Transverse colon (tissue), 4 donors: ENCODE data around the gene NFIC. TPM values are rescaled to one million over a fixed set of nuclear protein-coding genes. Genes with fewer than 3 reads are reported as not detected.

ENCODE experiments used
- DNase-seq: peaks from one replicate; pipeline ENCODE4 v3.0.0-alpha.2; 2019
- H3K27ac ChIP-seq, 4 donors: fragments of 200-600 bp; sonication (generic); 2 replicates each; pipeline ENCODE4 v1.5.1; 2016 to 2018; ENCODE audit warnings: inconsistent platforms in 4 of 4
- H3K27me3 ChIP-seq: fragments of 200-600 bp; sonication (generic); 2 replicates; pipeline ENCODE4 v1.5.1; 2017; ENCODE audit warnings: inconsistent platforms
- H3K36me3 ChIP-seq, 4 donors: fragments of 200-600 bp; sonication (generic); 2 replicates each; pipeline ENCODE4 v1.5.1; 2017 to 2019; ENCODE audit warnings: inconsistent platforms in 4 of 4
- H3K4me1 ChIP-seq, 4 donors: fragments of 200-600 bp; sonication (generic); 2 replicates each; pipeline ENCODE4 v1.5.1; 2017 to 2020; ENCODE audit warnings: inconsistent platforms in 4 of 4
- H3K4me3 ChIP-seq, 4 donors: fragments of 200-600 bp; sonication (generic); 1 replicate in 1 of 4; 2 replicates in 3 of 4; pipeline versions ENCODE4 v1.5.1 to v1.6.1; 2017 to 2019; ENCODE audit warnings: inconsistent platforms in 4 of 4
- H3K9me3 ChIP-seq, 2 donors: fragments of 200-600 bp; sonication (generic); 2 replicates each; pipeline ENCODE4 v1.5.1; 2017 to 2019; ENCODE audit warnings: inconsistent platforms in 2 of 2
- CTCF ChIP-seq, 5 experiments: fragments of 200-600 bp in 3 of 5; fragments of 450-650 bp in 2 of 5; sonication (generic) in 3 of 5; IDR thresholded peaks; 1 replicate in 2 of 5; 2 replicates in 3 of 5; pipeline ENCODE4 v1.5.1; 2016 to 2017; ENCODE audit warnings: antibody characterized with exemption in 5 of 5, inconsistent platforms in 3 of 5, mild to moderate bottlenecking in 2 of 5, moderate library complexity in 1 of 5
- EP300 ChIP-seq: sonication (generic); formaldehyde crosslinking; IDR thresholded peaks from one replicate; pipeline ENCODE4 v1.6.1; 2017; ENCODE audit warnings: antibody characterized with exemption, low read depth
- POLR2A ChIP-seq: fragments of 450-650 bp; IDR thresholded peaks from one replicate; pipeline ENCODE4 v1.6.1; 2016; ENCODE audit warnings: antibody characterized with exemption, mild to moderate bottlenecking, moderate library complexity
- POLR2AphosphoS5 ChIP-seq, 3 donors: sonication (generic); formaldehyde crosslinking; IDR thresholded peaks; one replicate each; pipeline ENCODE4 v1.6.1; 2016; ENCODE audit warnings: antibody characterized with exemption in 3 of 3
- WGBS, 2 donors: methylation state at CpG; one replicate each; pipeline ENCODE4 v1.1.5; 2018; ENCODE audit warnings: low coverage in 1 of 2; 5-methylcytosine and 5-hydroxymethylcytosine counted together
- in situ Hi-C, 4 donors: fragments of 200-750 bp; cut with MboI; loops; one replicate each; pipeline versions ENCODE4 v1.15.0 to v1.15.1; 2017; ENCODE audit warnings: low sequenced_read_pairs in 3 of 4, low pct_ligation_motif_present in 1 of 4, low pct_unique_long_range_greater_than_20kb in 1 of 4
- intact Hi-C: fragments of 100-400 bp; cut with DNase I; formaldehyde crosslinking; loops from one replicate; pipeline ENCODE4 v1.15.1; 2023; ENCODE audit warnings: low total_unique reads
- total RNA-seq, 4 donors: library from RNA; depleted of rRNA; stranded (reverse); fragments of >200 nt; gene quantifications; one replicate each; pipeline ENCODE4 v1.1.0, GENCODE V29; 2016

NFIC gene
- total RNA-seq, 4 donors from 2014 or later, result 39.9 to 145 (median 68.1) TPM

- no peaks in the 10 kb centered on the region for H3K9me3 ChIP-seq
- in situ Hi-C loops (no loop called here), intact Hi-C loops (no loop called here)
- DNase-seq, result no peak
- peaks cover 0 to 20% (median 9%) of the 10 kb centered on the region in 4 donors for H3K4me1 ChIP-seq
- no peak overlapping the region for H3K4me3 ChIP-seq
- 90% methylated on average over 11 of the region's 12 CpGs; no CpG with 5 or more reads in 1 of the 2 donors for WGBS, 2 donors
- no peak overlapping the region for H3K27ac ChIP-seq
- no peaks in the 10 kb centered on the region for H3K27me3 ChIP-seq
- TF ChIP-seq POLR2A (no peak), EP300 (no peak), POLR2AphosphoS5 (IDR thresholded peaks at IDR 0.05) (no peak), CTCF (IDR thresholded peaks at IDR 0.05) (no peak)
- no peaks in the 10 kb centered on the region for H3K36me3 ChIP-seq
These were observed 148.5 kb downstream of the NFIC start for GRCh38 chr19:3514930-3515329.

- H3K4me3 ChIP-seq, result no peak overlapping the region
- H3K27ac ChIP-seq, result no peak overlapping the region
- peaks cover 0 to 23% (median 7%) of the 10 kb centered on the region in 4 donors for H3K4me1 ChIP-seq
- in situ Hi-C loops (no loop called here), intact Hi-C loops (no loop called here)
- 73% methylated on average over 15 of the region's 15 CpGs; no CpG with 5 or more reads in 1 of the 2 donors for WGBS, 2 donors
- H3K36me3 ChIP-seq, result no peaks in the 10 kb centered on the region
- TF ChIP-seq POLR2AphosphoS5 (IDR thresholded peaks at IDR 0.05) (no peak), POLR2A (no peak), CTCF (IDR thresholded peaks at IDR 0.05) (no peak), EP300 (no peak)
- H3K27me3 ChIP-seq, result no peaks in the 10 kb centered on the region
- DNase-seq, result no peak
- no peaks in the 10 kb centered on the region for H3K9me3 ChIP-seq
These were observed 149.6 kb downstream of the NFIC start for GRCh38 chr19:3515891-3516422.

- no peak overlapping the region for H3K4me3 ChIP-seq
- 33 to 45% methylated on average over 4 to 15 of the region's 15 CpGs for WGBS, 2 donors
- peaks cover 0 to 23% (median 6%) of the 10 kb centered on the region in 4 donors for H3K4me1 ChIP-seq
- no peaks in the 10 kb centered on the region for H3K36me3 ChIP-seq
- DNase-seq, result peak; percentile 58
- TF ChIP-seq POLR2A, result no peak
- no peak for TF ChIP-seq POLR2AphosphoS5 (IDR thresholded peaks at IDR 0.05)
- no peak for TF ChIP-seq CTCF (IDR thresholded peaks at IDR 0.05)
- no peak for TF ChIP-seq EP300
- intact Hi-C loops, result no loop called here
- in situ Hi-C loops, result no loop called here
- H3K27ac ChIP-seq, result no peak overlapping the region
- H3K9me3 ChIP-seq, result no peaks in the 10 kb centered on the region
- H3K27me3 ChIP-seq, result no peaks in the 10 kb centered on the region
These were observed 150.4 kb downstream of the NFIC start for GRCh38 chr19:3516675-3517207.

GRCh38 chr19:3517638-3518037, 151.3 kb downstream of the NFIC start:
- WGBS, 2 donors, result 89 to 90% methylated on average over 1 to 2 of the region's 2 CpGs
- intact Hi-C loops, result no loop called here
- Histone ChIP-seq H3K27ac (no peak overlapping the region), H3K4me3 (no peak overlapping the region), H3K36me3 (no peaks in the 10 kb centered on the region), H3K4me1 (peaks cover 0 to 23% (median 6%) of the 10 kb centered on the region in 4 donors), H3K27me3 (no peaks in the 10 kb centered on the region), H3K9me3 (no peaks in the 10 kb centered on the region)
- in situ Hi-C loops, result no loop called here
- no peak for TF ChIP-seq POLR2AphosphoS5 (IDR thresholded peaks at IDR 0.05)
- no peak for TF ChIP-seq CTCF (IDR thresholded peaks at IDR 0.05)
- no peak for TF ChIP-seq EP300
- TF ChIP-seq POLR2A, result no peak
- no peak for DNase-seq
